ENCODE measurements around the gene ARHGAP45.

Gene ARHGAP45

DNA sequence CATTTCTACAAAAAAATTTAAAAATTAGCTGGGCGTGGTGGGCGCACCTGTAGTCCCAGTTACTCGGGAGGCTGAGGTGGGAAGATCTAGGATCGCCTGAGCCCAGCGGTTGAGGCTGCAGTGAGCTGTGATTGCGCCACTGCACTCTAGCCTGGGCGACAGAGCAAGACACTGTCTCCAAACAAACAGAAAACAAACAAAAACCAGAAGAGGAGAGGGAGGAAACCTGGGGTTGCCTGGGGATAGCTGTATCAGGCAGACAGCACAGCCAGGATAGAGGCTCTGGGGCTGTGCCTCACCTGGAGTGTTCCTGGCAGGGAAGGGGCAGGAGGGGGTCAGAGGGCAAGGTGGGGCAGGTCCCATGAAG, 30.8 kb downstream of the ARHGAP45 start:
- CTCF ChIA-PET: interaction anchor here (0.7 to 2.4 kb wide), 2 partner anchors 16 to 202 kb away, joined by 3 to 5 read pairs; no protein-coding TSS in a partner anchor
- H3K36me3 Mint-ChIP-seq: peaks cover 7% of the 10 kb centered on the region
- no peak overlapping the region for H3K4me3 Mint-ChIP-seq
- peaks cover 84% of the 10 kb centered on the region for H3K4me1 Mint-ChIP-seq
- H3K27ac Mint-ChIP-seq: peak overlapping the region; percentile 75
- H3K27me3 Mint-ChIP-seq: no peaks in the 10 kb centered on the region
- no peak for DNase-seq
- peaks cover 11% of the 10 kb centered on the region for H3K9me3 Mint-ChIP-seq

DNA sequence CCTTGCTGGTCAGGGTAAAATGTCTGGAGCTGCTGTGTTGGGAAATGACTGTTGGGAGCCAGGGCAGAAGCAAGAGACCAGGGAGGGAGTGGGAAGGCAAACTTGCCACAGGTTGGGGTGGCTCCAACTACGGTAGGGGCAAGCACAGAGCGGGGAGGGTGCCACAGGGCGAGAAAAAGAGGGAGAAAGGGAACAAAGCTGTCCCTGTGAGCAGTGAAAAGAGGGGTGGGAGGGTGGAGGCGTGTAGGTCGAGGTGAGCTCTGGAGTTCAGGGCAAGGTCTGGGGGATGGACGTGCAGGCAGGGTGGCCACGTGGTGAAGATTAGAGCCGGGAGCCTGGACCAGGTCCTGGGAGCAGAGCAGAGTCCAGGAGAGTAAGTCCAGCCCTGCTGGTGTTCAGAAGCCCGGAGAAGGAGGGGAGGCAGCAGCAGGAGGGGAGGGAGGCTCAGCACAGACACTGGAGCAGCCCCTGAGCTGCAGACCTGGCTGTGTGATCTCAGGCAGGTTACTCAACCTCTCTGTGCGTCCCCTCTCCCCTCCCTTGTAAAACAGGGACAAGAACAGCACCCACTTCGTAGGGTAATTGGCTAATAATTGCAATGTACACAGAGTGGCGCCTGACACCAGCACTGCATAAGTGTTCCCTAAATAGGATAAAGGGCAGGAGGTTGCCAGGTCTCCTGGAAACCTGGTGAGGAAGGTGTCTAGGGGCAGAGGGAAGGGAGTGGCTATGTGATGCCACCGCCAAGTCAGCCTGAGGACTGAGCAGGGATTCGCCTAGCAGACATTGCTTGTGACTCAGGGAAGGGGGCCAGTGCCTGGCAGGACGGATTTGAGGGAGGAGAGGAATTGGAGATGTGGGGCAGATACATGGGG, 31.4 kb downstream of the ARHGAP45 start:
- H3K27me3 Mint-ChIP-seq: no peaks in the 10 kb centered on the region
- DNase-seq: no peak
- CTCF ChIA-PET: interaction anchor here (0.7 to 2.4 kb wide), 2 partner anchors 15 to 203 kb away, joined by 3 to 5 read pairs; no protein-coding TSS in a partner anchor
- peaks cover 11% of the 10 kb centered on the region for H3K9me3 Mint-ChIP-seq
- peaks cover 7% of the 10 kb centered on the region for H3K36me3 Mint-ChIP-seq
- H3K4me3 Mint-ChIP-seq: no peak overlapping the region
- H3K4me1 Mint-ChIP-seq: peaks cover 85% of the 10 kb centered on the region
- peak overlapping the region; percentile 75 for H3K27ac Mint-ChIP-seq

DNA sequence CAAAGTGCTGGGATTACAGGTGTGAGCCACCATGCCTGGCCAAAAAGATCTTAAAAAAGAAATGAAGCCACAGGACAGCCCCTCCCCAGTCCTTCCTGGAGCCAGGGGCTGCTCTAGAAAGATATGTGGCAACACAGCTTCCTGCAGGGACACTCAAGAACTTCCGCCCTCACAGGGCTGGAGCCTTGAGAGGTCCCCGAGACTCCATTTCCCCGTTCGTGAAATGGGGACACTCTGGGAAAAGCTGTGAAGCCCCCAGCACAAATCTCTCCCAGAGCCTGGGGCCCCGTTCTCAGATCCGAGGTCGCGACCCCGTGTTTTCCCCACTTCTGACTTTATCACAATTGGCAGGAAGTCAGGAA, 34.4 kb downstream of the ARHGAP45 start:
- Mint-ChIP-seq H3K4me1 (peaks cover 78% of the 10 kb centered on the region), H3K36me3 (peaks cover 5% of the 10 kb centered on the region), H3K27me3 (no peaks in the 10 kb centered on the region), H3K4me3 (peak overlapping the region; percentile 37), H3K9me3 (peaks cover 11% of the 10 kb centered on the region), H3K27ac (peak overlapping the region; percentile 95)
- DNase-seq: no peak
- CTCF ChIA-PET: interaction anchor here (0.5 to 1.0 kb wide), 2 partner anchors 66 to 69 kb away, joined by 3 read pairs; no protein-coding TSS in a partner anchor

- H3K9me3 Mint-ChIP-seq: peaks cover 11% of the 10 kb centered on the region
- peaks cover 72% of the 10 kb centered on the region for H3K4me1 Mint-ChIP-seq
- peak overlapping the region; percentile 95 for H3K27ac Mint-ChIP-seq
- H3K27me3 Mint-ChIP-seq: no peaks in the 10 kb centered on the region
- H3K36me3 Mint-ChIP-seq: peaks cover 10% of the 10 kb centered on the region
- DNase-seq: no peak
- H3K4me3 Mint-ChIP-seq: peak overlapping the region; percentile 23
- CTCF ChIA-PET: interaction anchor here (0.7 kb wide), 1 partner anchor 15 kb away, joined by 3 read pairs; no protein-coding TSS in a partner anchor
These were observed 35.6 kb downstream of the ARHGAP45 start for GRCh38 chr19:1102407-1103131.

GRCh38 chr19:1103132-1103707, 36.3 kb downstream of the ARHGAP45 start:
- H3K27me3 Mint-ChIP-seq: no peaks in the 10 kb centered on the region
- H3K36me3 Mint-ChIP-seq: peaks cover 10% of the 10 kb centered on the region
- peaks cover 11% of the 10 kb centered on the region for H3K9me3 Mint-ChIP-seq
- DNase-seq: no peak
- peak overlapping the region; percentile 95 for H3K27ac Mint-ChIP-seq
- peaks cover 66% of the 10 kb centered on the region for H3K4me1 Mint-ChIP-seq
- H3K4me3 Mint-ChIP-seq: peak overlapping the region; percentile 60
- CTCF ChIA-PET: interaction anchor here (0.7 kb wide), 1 partner anchor 16 kb away, joined by 3 read pairs; no protein-coding TSS in a partner anchor

DNA sequence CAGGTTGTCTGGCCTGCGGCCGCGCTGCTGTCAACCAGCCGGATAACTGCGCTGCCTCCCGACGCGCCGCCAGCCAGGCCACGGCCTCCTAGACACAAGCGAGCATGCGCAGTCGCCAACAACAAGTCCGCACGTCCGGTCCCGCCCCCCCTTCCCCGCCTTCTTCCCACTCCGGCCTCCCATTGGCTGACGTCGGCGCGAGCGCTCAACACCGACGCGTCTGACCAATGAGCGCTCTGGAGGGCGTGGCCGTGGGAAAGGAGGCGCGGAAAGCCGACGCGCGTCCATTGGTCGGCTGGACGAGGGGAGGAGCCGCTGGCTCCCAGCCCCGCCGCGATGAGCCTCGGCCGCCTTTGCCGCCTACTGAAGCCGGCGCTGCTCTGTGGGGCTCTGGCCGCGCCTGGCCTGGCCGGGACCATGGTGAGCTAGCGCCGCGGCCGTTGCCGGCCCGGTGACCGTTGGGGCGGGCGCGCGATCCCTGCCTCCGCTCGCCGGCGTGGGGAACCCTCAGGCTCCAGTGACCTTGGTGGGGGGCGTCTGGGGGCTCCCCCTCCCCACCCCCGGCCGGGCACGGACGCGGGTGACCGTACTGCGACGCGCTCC, 36.8 kb downstream of the ARHGAP45 start, which contains the start of gene GPX4:
Gene GPX4 (plus strand): TSS at position 287 of the 603 bp plus-strand sequence. CDS start 50 bp downstream, at position 337.
- Mint-ChIP-seq H3K27ac (peak within 1 kb of the TSS; percentile 95), H3K27me3 (no peaks in the 10 kb centered on the region), H3K4me3 (peak within 1 kb of the TSS; percentile 73), H3K4me1 (peaks cover 62% of the 10 kb centered on the region), H3K9me3 (peaks cover 8% of the 10 kb centered on the region), H3K36me3 (peaks cover 10% of the 10 kb centered on the region)
- CTCF ChIA-PET: no interaction called here
- DNase-seq: peak; percentile 99

GRCh38 chr19:1104311-1105007, 37.5 kb downstream of the ARHGAP45 start:
- CTCF ChIA-PET: interaction anchor here (0.6 kb wide), 1 partner anchor 90 kb away, joined by 3 read pairs; no protein-coding TSS in a partner anchor
- Mint-ChIP-seq H3K9me3 (peaks cover 5% of the 10 kb centered on the region), H3K36me3 (peaks cover 10% of the 10 kb centered on the region), H3K4me1 (peaks cover 55% of the 10 kb centered on the region), H3K27ac (peak overlapping the region; percentile 24), H3K4me3 (peak overlapping the region; percentile 73), H3K27me3 (no peaks in the 10 kb centered on the region)
- DNase-seq: peak; percentile 81

DNA sequence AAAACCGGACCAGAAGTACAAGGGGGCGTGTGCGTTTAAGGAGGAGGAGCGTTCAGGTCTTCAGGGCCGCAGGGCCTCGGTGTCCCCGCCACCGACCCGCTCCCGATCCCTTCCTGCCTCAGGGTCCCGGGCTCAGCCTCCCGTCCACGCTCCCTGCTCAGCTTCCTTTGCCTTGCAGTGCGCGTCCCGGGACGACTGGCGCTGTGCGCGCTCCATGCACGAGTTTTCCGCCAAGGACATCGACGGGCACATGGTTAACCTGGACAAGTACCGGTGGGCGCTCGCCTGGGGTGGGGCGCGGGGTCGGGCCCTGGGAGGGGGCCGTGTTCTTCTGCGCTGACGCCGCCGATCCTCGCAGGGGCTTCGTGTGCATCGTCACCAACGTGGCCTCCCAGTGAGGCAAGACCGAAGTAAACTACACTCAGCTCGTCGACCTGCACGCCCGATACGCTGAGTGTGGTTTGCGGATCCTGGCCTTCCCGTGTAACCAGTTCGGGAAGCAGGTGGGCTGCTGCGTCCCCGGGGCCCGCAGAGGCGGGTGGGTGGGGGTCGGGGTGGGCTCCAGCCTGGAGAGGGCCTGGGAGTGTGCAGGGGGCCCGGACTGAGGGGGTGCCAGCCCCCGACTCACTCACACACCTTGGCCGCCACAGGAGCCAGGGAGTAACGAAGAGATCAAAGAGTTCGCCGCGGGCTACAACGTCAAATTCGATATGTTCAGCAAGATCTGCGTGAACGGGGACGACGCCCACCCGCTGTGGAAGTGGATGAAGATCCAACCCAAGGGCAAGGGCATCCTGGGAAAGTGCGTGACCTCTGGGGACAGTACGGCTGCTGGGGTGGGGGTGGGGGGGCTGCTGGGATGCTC, 38.3 kb downstream of the ARHGAP45 start:
- Mint-ChIP-seq H3K27ac (peak overlapping the region; percentile 24), H3K36me3 (peaks cover 7% of the 10 kb centered on the region), H3K4me3 (peak overlapping the region; percentile 73), H3K9me3 (no peaks in the 10 kb centered on the region), H3K4me1 (peaks cover 47% of the 10 kb centered on the region), H3K27me3 (no peaks in the 10 kb centered on the region)
- CTCF ChIA-PET: interaction anchor here (0.6 kb wide), 1 partner anchor 90 kb away, joined by 3 read pairs; no protein-coding TSS in a partner anchor
- no peak for DNase-seq

GRCh38 chr19:1105873-1106840, 39.2 kb downstream of the ARHGAP45 start:
- Mint-ChIP-seq H3K4me1 (peaks cover 40% of the 10 kb centered on the region), H3K27me3 (no peaks in the 10 kb centered on the region), H3K9me3 (no peaks in the 10 kb centered on the region), H3K36me3 (peaks cover 7% of the 10 kb centered on the region), H3K4me3 (peak overlapping the region; percentile 73), H3K27ac (peak overlapping the region; percentile 37)
- DNase-seq: no peak
- CTCF ChIA-PET: no interaction called here

DNA sequence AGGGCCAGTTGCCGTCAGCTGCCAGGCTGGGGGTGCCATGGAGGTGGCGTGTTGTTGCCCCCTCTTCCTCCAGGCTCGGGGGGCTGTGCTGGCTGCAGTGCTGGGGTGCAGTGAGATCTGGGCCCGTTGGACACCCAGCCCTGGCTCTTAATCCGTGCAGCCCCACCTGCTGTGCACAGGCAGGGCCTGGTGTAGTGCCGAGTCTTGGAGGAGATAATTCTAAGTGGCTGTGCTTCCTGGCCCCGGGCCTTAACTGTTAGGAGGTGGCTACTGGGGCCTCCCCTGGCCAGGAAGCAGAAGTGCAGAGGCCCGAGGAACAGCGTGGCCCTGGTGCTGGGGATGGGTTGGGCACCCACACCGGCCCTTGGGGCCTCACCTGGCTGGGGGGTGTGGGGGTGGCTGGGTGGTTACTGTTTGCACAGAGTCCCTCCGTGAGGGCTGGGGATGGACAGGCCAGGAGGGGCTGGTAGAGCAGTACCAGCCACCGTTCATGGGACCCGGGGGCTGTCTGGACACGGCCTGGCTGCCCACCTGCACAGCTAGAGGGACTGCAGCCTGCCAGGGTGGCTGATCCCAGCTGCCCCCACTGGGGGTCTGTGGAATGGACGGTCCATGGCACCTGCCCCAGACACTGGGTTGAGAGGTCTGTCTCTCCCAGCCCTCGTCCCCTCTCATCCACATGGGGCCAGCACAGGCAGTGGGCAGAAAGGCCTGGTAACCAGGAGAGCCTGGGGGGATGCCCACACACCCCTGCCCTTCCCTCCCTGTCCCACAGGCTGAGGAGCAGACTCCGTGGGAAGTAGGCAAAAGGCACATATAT, 40.1 kb downstream of the ARHGAP45 start:
- Mint-ChIP-seq H3K36me3 (peaks cover 7% of the 10 kb centered on the region), H3K27me3 (no peaks in the 10 kb centered on the region), H3K27ac (no peak overlapping the region), H3K9me3 (no peaks in the 10 kb centered on the region), H3K4me1 (peaks cover 31% of the 10 kb centered on the region), H3K4me3 (peak overlapping the region; percentile 33)
- no peak for DNase-seq
- CTCF ChIA-PET: no interaction called here

DNA sequence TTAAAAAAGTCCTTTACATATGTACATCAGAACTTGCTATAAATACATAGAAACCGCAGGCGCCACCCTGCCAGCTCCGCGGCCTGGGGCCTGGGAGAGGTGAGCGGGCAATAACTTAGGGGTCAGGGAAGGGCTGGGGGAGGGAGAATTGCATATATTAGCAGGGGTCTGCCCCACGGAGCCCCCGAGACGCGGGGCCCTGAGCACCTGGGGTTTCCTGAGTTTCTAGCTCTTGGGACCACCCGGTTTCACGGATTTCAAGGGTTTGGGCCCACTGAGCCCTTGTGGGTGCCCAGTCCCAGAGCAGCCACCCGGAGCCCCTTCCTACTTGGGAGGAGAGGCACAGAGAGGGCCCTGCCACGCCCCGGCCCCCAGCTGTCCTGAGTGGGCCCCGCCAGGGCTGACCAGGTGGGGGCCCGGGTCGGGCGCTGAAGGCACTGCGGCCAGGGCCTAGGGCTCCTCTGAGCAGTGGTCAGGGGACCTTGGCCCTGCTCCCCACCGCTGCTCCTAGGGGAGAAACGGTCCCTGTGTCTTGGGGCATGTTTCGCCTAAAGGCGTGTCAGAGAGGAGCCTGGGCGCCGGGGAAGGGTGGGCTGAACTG, 40.8 kb downstream of the ARHGAP45 start:
- CTCF ChIA-PET: no interaction called here
- H3K4me3 Mint-ChIP-seq: no peak overlapping the region
- peaks cover 24% of the 10 kb centered on the region for H3K4me1 Mint-ChIP-seq
- no peaks in the 10 kb centered on the region for H3K27me3 Mint-ChIP-seq
- H3K9me3 Mint-ChIP-seq: no peaks in the 10 kb centered on the region
- no peak for DNase-seq
- no peak overlapping the region for H3K27ac Mint-ChIP-seq
- peaks cover 7% of the 10 kb centered on the region for H3K36me3 Mint-ChIP-seq

Measured in activated naive CD4-positive, alpha-beta T cell treated with anti-CD3 and anti-CD28 coated beads, Interleukin-2, amount 10 ng/mL, durations not matched to agents 7 days and 5 days (primary cell).